HG03520 (cell line): ENCODE results near the gene MSLN.
"Not testable (repeated sequence)": the region's sequence is repeated elsewhere in the genome, so short reads cannot be mapped to it uniquely, and the experiment has no call there.

ENCODE experiments used
- ATAC-seq: cut with Tn5 transposase; IDR thresholded peaks from one replicate; pipeline ENCODE4 v1.9.1; 2021; ENCODE audit warnings: mild to moderate bottlenecking, moderate library complexity; ENCODE audit not compliant: unreplicated experiment

MSLN gene

DNA sequence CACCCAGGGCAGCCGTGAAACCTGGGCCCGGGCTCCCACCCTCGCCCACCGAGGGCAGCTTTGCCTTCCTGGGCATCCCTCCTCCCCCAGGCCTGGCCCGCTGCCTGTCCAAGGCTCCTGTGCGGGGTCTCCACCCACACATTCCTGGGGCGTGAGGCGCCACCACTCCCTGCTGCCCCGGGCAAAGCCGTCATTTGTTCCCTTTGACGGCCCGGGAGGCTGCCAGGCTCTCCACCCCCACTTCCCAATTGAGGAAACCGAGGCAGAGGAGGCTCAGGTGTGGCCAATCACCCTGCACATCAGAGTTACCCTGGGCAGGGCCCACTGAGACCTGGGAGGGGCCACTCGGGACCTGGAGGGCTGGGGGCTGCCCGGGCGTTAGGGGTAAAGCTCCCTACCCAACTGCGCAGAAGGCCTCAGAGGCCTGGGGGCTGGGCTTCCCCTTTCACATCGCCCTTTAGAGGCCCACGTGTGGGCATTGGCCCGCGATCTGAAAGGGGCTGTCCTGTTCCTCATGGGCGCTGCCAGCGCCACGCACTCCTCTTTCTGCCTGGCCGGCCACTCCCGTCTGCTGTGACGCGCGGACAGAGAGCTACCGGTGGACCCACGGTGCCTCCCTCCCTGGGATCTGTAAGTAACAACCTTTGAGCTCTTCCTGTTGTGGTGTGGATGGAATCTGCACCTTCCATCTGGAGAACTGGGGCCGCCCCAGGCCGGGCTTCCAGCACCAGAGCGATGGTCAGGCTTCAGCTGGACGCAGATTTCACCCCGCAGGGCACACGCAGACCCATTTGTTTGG, at the start of gene MSLN:
MSLN (plus strand) TSS at position 190 of the 799 bp plus-strand sequence. CDS start 1,947 bp downstream, outside the sequence.
- ATAC-seq = no peak

DNA sequence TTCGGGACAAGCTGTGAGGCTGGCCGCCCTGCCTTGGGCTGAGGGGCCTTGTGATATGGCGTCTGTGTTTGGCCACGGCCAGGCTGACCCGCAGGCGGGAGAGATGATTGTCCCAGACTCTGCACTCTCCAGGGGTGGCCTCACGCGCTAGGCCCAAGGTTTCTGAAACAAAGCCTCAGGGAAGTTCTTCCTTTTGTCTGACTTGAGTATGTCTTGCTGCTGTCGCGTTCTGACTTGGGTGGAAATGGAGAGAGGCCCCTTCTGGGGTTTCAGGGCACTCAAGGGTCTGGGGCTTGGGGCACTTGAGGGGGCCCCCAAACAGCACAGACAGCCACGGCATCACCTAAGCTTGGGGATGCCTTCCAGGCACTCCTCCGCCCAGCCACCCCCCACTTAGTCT, 49.5 kb upstream of the MSLN start:
- ATAC-seq = no peak

DNA sequence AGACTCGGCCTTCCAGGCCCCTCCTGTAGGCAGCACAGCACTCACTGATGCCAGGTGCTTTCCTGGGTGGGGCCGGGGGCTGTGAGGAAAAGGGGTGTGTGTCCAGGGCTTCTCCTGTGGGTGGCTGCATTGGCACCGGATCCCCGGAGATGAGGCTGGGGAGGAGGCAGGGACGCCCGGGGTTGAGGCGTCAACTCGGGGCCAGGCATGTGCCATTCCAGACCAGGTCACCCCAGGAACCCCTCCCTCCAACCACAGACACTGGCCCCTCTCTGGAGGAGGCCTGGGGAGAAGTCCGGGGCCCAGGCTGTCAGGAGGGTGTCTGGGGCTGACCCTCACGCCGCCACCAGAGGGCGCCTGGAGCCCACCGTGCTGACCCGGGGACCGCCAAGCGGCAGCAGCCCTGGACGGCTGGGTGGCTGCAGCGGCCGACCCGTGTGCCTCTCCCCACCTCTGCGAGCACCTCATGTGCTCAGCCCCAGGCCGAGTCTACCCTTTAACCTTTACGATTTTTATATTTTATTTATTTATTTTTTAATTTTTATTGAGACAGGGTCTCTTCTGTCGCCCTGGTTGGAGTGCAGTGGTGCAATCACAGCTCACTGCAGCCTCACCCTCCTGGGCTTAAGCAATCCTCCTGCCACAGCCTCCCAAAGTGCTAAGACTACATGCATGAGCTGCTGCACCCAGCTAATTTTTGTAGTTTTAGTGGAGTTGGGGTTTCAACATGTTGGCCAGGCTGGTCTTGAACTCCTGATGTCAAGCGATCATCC, 48.8 kb upstream of the MSLN start:
- no peak for ATAC-seq

DNA sequence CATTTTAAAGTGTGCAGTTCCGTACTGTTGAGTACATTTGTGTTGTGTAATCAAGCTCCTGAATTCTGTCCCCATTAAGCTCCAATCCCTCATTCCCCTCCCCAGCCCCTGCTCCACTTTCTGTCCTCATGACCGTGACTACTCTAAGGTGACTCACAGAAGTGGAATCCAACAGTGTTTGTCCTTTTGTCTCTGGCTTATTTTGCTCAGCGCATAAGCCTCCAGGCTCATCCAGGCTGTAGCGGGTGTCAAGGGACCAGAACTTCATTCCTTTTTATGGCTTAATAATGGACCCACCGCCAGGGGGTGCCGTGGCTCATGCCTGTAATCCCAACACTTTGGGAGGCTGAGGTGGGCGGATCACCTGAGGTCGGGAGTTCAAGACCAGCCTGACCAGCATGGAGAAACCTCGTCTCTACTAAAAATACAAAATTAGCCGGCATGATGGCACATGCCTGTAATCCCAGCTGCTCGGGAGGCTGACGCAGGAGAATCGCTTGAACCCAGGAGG, 47.7 kb upstream of the MSLN start:
- not testable (repeated sequence) for ATAC-seq

DNA sequence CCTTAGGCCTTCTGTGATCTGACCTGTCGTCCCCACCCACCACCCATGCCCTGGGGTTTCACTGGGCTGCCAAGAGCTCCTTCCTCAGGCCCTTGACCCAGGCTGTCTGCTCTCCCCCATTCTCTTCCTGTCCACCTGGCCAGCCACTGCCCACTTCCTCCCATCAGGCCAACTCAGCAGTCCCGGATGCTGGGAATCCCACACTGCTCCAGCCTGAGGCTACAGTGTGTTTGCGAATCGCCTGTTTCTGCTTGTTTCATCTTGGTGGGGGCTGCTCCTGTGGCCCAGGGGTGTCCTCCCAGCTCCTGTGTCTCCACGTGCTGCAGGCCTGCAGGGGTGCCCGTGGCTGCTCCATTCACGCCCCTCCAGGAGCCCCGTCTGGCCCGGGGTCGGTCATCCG, 46.5 kb upstream of the MSLN start:
- ATAC-seq = no peak

DNA sequence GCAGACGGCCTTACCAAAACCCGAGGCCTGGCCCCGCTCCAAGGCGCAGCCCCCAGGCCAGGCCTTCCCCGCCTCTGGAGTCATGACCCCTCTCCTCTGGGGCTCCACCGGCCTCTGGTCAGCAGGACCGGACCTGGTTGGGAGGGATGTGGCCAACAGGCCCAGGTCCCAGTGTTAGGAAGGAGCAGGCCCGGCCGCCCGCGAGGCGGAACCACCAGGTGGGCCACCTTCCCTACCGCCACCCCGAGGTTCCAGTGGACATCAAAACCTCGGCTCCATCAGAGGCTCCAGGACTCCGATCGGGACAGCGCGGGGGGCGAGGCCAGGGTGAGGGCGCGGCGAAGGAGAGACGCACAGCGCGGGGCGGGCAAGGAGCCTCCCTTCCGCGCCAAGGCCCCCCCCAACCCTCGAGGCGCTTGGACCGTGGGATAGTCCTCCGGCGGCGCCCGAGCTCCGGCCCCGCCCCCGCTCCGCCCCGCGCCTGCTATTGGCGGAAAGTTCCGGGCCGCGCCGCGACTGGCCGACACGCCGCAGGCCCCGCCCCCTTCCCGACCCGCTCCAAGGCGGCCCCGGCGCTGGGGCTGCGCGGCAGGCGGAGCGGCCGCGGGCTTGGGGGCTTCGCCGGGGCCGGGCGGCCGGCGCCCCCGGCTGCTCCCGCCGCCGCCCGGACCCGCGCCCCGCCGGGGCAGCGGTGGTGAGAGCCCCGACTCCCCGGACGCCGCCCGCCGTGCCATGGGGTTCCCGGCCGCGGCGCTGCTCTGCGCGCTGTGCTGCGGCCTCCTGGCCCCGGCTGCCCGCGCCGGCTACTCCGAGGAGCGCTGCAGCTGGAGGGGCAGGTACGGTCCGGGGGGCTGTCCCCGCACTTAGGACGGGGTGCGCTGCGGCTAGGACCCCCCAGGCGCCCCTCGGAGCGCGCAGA, 45.7 kb upstream of the MSLN start, which contains the start of gene METRN:
METRN (plus strand) TSS at position 561 of the 919 bp plus-strand sequence; CDS start at position 733, 172 bp downstream.
- peak; percentile 61 for ATAC-seq

DNA sequence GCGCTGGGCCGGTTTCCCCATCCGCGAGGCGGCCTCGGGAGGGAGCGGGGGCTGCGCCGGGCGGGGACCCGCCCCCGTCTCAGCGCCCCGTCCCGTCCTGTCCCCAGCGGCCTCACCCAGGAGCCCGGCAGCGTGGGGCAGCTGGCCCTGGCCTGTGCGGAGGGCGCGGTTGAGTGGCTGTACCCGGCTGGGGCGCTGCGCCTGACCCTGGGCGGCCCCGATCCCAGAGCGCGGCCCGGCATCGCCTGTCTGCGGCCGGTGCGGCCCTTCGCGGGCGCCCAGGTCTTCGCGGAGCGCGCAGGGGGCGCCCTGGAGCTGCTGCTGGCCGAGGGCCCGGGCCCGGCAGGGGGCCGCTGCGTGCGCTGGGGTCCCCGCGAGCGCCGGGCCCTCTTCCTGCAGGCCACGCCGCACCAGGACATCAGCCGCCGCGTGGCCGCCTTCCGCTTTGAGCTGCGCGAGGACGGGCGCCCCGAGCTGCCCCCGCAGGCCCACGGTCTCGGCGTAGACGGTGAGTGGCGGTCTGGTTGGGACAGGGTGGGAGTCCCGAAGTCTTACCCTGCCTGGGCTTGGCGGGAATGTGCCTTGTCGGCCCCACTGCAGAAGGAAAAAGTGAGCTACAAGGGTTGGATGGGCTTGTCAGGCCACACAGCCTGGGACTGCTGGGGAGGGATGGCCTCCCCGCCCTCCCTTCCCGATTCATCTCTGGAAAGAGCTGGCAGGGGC, 44.9 kb upstream of the MSLN start:
- ATAC-seq = peak; percentile 9

DNA sequence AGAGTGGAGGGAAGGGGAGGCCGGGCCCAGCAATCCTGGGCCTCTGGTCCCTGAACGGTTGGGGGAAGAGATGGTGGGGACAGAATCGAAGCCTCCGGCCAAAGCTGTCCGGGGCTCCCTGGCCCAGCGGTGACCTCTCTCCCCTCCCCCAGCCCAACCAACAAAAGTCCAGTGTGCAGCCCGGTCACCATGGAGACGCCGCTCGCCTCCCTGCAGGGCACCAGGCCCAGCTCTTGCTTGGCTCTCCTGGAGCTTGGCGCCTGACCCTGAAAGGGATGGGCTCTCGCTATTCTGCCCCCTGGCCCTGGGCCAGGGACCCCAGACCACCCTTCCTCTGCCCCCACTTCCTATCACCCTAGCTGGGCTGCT, 44.4 kb upstream of the MSLN start:
- ATAC-seq = no peak

DNA sequence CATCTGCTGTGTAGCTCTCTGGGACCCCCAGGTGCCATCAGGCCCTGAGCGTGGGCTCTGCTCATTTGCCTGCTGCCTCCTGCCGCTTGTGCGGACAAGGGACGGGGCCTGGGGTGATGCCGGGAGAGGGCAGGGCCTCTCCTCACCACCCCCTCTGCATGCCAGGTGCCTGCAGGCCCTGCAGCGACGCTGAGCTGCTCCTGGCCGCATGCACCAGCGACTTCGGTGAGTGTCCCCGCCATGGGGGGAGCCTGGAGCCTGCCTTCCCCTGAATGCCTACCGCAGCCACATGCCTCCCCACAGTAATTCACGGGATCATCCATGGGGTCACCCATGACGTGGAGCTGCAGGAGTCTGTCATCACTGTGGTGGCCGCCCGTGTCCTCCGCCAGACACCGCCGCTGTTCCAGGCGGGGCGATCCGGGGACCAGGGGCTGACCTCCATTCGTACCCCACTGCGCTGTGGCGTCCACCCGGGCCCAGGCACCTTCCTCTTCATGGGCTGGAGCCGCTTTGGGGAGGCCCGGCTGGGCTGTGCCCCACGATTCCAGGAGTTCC, 43.7 kb upstream of the MSLN start:
- no peak for ATAC-seq

DNA sequence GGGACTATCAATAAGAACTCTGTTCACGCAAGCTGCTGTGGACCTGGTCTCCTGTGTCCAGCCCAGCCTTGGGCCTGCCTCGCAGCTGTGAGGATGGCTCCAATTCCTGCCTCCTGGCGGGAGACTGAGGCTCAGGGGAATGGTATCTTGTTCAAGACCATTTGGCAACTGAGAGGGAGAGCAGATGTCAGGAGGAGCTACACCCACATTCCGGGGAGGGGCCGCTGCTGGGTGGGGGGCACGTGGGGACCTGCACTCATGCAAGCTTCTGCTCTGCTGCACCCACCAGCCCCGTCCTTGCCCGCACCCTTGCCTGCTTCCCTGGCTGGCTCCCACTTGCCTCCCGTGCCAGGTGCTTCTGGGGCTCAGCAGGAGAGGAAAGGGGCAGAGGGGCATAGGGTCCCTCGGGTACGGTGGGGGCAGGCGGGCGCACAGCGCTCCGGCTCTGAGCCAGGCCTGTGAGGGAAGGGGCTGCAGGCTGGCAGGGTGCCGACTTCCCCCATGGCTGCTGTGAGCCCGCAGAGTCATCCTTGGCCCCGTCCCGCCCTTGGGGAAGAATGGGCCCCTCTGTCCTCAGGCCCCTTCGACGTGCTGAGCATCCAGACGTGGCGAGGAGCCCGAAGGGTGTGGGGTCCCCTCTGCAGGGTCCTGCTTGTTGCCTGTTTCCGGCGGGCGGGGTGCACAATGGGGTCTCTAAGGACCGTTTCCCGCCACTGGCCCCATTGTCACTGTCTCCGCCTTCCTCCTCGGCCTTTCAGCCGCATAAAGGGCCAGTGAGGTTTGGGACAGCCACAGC, 42.9 kb upstream of the MSLN start:
- no peak for ATAC-seq

DNA sequence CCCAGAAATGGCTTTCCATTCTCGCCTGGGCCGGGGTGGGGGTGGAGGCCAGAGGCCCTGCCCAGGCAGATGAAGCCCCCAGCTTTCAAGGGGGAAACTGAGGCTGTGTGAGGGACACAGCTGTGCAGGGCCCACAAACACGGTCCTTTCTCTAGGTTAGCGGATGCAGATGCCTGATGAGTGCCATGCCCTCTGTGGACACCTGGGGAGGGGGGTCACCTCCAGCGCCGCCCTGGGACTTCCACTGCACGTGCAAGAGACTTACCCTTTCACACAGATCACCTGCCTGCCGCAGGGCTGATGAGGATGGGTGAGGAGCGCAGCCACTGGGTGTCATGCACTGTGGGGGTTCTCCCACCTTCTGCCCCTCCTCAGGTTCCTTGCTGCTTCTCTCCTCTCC, 42.1 kb upstream of the MSLN start:
- ATAC-seq = no peak

DNA sequence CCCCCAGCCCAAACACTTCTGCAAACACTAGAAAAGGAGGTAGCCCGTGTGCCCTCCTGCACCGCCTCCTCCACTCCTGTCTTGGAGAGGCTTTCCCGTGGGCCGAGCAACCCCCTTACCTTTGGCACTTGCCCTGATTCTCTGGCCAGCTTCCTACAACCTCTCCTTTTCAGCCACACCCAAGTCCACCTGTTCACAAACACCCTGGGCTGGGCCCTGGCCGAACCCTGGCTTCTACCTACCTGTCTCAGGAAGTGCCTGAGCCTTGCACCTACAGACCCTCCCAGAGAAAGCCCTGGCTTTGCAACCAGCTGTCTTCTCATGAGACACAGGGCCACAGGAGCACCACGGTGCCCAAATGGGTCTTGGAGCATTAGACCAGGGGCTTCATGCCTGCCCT, 41.6 kb upstream of the MSLN start:
- no peak for ATAC-seq

DNA sequence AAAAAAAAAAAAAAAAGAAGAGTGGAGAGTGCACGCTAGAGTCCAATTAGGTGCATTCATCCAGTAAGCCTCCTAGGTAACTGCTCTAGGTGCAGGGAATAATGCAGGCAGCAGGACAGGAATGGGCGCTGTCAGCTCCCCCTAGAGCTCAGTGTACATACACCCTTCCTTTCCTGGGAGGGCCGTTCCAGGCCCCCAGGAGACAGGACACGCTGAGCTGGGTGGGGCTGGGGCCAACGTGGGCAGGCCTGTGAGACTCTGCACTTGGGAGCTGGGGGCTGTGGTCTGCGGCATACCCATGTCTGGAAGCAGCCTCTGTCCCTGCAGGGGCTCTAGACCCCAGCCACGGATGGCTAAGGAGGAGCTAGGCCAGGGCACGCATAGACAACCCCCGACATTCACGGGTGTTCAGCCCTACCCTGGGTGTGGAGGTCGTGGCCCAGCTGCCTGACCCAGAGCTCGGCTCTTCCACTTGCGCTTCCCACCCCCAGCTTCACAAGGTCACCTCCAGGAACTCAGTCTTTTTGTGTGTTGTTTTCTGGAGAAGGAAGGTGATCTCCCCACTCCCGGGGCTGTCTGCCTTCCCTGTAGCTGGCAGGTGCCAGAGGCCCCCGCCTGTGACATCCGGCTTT, 40.6 kb upstream of the MSLN start:
- ATAC-seq = no peak

DNA sequence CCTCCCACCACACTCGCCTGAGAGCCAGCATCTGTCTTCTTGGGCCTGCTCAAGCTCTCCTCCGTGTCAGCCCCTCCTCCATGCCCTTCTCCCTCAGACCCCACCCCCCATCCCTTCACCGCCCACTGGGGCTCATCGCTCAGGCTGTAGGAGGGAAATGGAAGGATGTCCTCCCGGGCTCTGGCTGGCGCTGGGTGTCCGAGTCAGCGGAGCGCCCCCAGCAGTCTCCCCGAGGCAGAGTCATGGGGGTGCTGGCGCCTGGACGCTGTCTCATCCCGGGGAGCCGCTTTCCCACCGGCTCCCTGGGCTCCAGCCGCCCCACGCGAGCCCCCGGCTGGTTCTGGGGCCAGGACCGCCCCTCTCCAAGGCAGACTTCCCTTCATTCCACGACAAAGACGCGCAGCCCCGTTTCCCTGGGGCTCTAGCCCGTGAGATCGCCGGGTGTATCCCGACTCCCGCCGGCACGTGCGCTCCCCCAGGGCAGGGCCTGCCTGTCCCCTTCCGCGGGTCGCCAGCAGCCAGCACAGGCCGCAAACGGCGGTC, 40.0 kb upstream of the MSLN start:
- peak; percentile 19 for ATAC-seq

DNA sequence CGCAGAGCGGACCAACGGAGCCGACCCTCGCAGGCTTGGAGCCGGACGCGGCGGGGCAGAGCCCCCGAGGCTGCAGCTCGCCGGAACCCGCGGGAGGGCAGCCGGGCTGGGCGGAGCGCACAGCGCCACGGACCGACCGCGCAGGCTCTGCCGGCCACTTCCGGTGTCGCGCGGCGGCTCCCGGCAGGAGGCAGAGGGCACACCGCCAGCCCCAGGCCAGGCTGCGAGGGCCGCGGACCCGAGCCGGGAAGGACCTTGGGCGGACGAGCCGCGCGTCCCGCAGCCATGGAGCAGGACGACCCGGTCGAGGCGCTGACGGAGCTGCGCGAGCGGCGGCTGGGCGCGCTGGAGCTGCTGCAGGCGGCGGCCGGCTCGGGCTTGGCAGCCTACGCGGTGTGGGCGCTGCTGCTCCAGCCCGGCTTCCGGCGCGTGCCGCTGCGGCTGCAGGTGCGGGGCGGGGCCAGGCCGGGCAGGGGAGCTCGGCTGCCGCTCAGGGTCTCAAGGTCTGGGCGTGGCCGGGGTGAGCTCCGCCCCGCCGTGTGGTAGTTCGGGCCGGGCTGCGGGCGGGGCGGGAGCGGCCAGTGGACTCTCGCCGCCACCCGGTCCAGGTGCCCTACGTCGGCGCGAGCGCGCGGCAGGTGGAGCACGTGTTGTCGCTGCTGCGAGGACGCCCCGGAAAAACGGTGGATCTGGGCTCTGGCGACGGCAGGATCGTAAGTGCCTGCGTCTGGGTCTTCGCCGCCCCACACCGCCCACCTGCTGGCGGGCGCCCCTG, 39.4 kb upstream of the MSLN start, which contains the start of gene ANTKMT:
ANTKMT (plus strand) TSS at position 157 of the 775 bp plus-strand sequence; CDS start at position 286, 129 bp downstream.
- peak; percentile 58 for ATAC-seq

DNA sequence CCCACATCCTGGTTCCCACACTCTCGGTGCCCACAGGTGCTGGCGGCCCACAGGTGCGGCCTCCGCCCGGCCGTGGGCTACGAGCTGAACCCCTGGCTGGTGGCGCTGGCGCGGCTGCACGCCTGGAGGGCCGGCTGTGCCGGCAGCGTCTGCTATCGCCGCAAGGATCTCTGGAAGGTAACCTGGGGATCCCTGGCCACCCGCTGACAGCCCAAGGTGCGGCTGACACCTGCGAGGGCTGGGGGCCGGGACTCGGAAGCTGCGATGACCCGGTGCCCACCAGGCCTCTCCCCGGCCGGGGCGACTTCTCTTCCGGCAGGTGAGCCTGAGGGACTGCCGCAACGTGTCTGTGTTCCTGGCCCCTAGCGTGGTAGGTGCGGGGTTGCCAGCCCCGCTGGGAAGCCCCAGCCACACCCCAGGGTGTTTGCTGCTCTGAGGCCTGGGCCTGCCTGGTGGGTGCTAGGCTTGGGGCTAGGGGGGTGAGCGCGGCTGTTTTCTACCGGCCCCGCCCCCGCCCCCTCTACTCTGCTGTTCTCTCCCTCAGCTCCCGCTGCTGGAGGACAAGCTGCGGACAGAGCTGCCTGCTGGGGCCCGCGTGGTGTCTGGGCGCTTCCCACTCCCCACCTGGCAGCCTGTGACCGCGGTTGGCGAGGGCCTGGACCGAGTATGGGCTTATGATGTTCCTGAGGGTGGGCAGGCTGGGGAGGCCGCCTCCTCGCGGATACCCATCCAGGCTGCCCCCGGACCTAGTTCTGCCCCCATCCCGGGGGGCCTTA, 38.6 kb upstream of the MSLN start:
- no peak for ATAC-seq
